Hepatocyte (in vitro differentiated cells): ENCODE data around the gene NIPAL4. TPM values are rescaled to one million over a fixed set of nuclear protein-coding genes. Genes with fewer than 3 reads are reported as not detected.

Experiments
- DNase-seq: peaks from one replicate; pipeline ENCODE4 v3.0.0-alpha.2; 2016; ENCODE audit warnings: low spot score
- H2AFZ ChIP-seq: fragments of 200-600 bp; sonication (generic); 2 replicates; pipeline ENCODE4 v1.6.0; 2016; ENCODE audit warnings: antibody characterized with exemption, mild to moderate bottlenecking
- H3K27ac ChIP-seq: fragments of 200-600 bp; sonication (generic); 2 replicates; pipeline ENCODE4 v1.5.1; 2016; ENCODE audit warnings: mild to moderate bottlenecking
- H3K27me3 ChIP-seq: fragments of 200-600 bp; sonication (generic); 2 replicates; pipeline ENCODE4 v1.6.1; 2016
- H3K36me3 ChIP-seq: fragments of 200-600 bp; sonication (generic); replicated peaks from 2 replicates; pipeline ENCODE4 v1.5.1; 2016; ENCODE audit warnings: low read depth; ENCODE audit not compliant: insufficient read depth
- H3K4me1 ChIP-seq: fragments of 200-600 bp; sonication (generic); 2 replicates; pipeline ENCODE4 v1.5.1; 2016; ENCODE audit warnings: mild to moderate bottlenecking, moderate library complexity; ENCODE audit not compliant: insufficient read depth
- H3K4me2 ChIP-seq: fragments of 200-600 bp; sonication (generic); 2 replicates; pipeline ENCODE4 v1.6.0; 2016
- H3K4me3 ChIP-seq: fragments of 200-600 bp; sonication (generic); 2 replicates; pipeline ENCODE4 v1.5.1; 2016; ENCODE audit warnings: mild to moderate bottlenecking
- H3K79me2 ChIP-seq: fragments of 200-600 bp; sonication (generic); 2 replicates; pipeline ENCODE4 v1.6.0; 2017; ENCODE audit warnings: mild to moderate bottlenecking
- H3K9me2 ChIP-seq: fragments of 200-600 bp; sonication (generic); replicated peaks from 2 replicates; pipeline ENCODE4 v1.6.0; 2017; ENCODE audit warnings: mild to moderate bottlenecking; ENCODE audit not compliant: insufficient read depth
- H3K9me3 ChIP-seq: fragments of 200-600 bp; sonication (generic); 2 replicates; pipeline ENCODE4 v1.5.1; 2016; ENCODE audit warnings: low read depth, mild to moderate bottlenecking
- H4K20me1 ChIP-seq: fragments of 200-600 bp; sonication (generic); 2 replicates; pipeline ENCODE4 v1.6.0; 2016; ENCODE audit warnings: mild to moderate bottlenecking; ENCODE audit not compliant: insufficient read depth, poor library complexity, severe bottlenecking
- CTCF ChIP-seq: fragments of 200-600 bp; sonication (generic); IDR thresholded peaks from 2 replicates; pipeline ENCODE4 v1.5.1; 2016; ENCODE audit warnings: antibody characterized with exemption, mild to moderate bottlenecking; ENCODE audit not compliant: poor library complexity
- EZH2 ChIP-seq: fragments of 200-600 bp; sonication (generic); IDR thresholded peaks from 2 replicates; pipeline ENCODE4 v1.6.1; 2016; ENCODE audit warnings: antibody characterized with exemption, mild to moderate bottlenecking, borderline replicate concordance
- EZH2phosphoT487 ChIP-seq: fragments of 200-600 bp; sonication (generic); IDR thresholded peaks from one replicate; pipeline ENCODE4 v1.6.1; 2018; ENCODE audit warnings: antibody characterized with exemption, mild to moderate bottlenecking, low read depth, moderate library complexity; ENCODE audit not compliant: unreplicated experiment, severe bottlenecking
- WGBS: methylation state at CpG from one replicate; pipeline ENCODE4 v1.1.6; 2016; ENCODE audit warnings: low lambda C conversion rate; ENCODE audit errors: missing lambda C conversion rate; 5-methylcytosine and 5-hydroxymethylcytosine counted together
- polyA plus RNA-seq: library from polyadenylated mRNA; unstranded; fragments of >200 nt; fragmentation: Nextera tagmentation; extraction: Ambion mirVana; gene quantifications from 2 replicates; pipeline ENCODE4 v1.2.1, GENCODE V29; 2016
- total RNA-seq: library from RNA; depleted of rRNA; stranded (reverse); fragments of >200 nt; gene quantifications from 2 replicates; pipeline ENCODE4 v1.2.3, GENCODE V29; 2014

The NIPAL4 gene
- total and polyA plus RNA-seq, 2 experiments from 2014 or later: 0.17 to 0.37 TPM

- DNase-seq: peak; percentile 26
- Histone ChIP-seq H4K20me1 (no peaks in the 10 kb centered on the region), H3K4me1 (no peaks in the 10 kb centered on the region), H3K27me3 (no peaks in the 10 kb centered on the region), H3K27ac (peak overlapping the region; percentile 35), H3K4me3 (no peak overlapping the region), H3K9me3 (no peaks in the 10 kb centered on the region), H3K36me3 (no peaks in the 10 kb centered on the region), H3K4me2 (no peak overlapping the region), H3K79me2 (no peaks in the 10 kb centered on the region), H2AFZ (no peak overlapping the region), H3K9me2 (no peaks in the 10 kb centered on the region)
- TF ChIP-seq CTCF (no peak), EZH2phosphoT487 (no peak), EZH2 (no peak)
- 64% methylated on average over 5 of the region's 5 CpGs for WGBS
Observed at GRCh38 chr5:157516626-157517325, 56.8 kb downstream of the NIPAL4 start.

DNA sequence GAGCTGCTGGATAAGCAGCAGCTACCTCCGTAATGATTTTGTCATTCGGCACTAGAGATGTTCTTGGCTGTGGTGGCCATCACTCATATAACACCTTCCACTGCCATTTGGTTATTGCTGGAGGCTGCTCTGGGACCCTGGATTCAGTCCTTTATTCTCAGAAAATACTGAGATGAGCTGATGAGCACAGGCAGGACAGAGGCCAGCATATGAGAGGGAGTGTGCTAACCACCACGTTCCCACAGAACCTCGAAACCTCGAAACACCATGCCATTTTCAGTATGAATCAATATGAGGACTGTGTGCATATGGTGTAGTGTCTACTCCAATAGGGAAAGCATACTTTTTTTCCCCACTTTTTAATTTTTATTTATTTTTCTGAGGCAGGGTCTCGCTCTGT, 59.0 kb downstream of the NIPAL4 start:
- H3K36me3 ChIP-seq: no peaks in the 10 kb centered on the region
- no peaks in the 10 kb centered on the region for H3K9me2 ChIP-seq
- no peaks in the 10 kb centered on the region for H4K20me1 ChIP-seq
- H3K4me2 ChIP-seq: no peak overlapping the region
- no peak for DNase-seq
- H3K79me2 ChIP-seq: no peaks in the 10 kb centered on the region
- TF ChIP-seq CTCF (no peak), EZH2phosphoT487 (no peak), EZH2 (no peak)
- no peak overlapping the region for H3K4me3 ChIP-seq
- no peak overlapping the region for H2AFZ ChIP-seq
- H3K27ac ChIP-seq: no peak overlapping the region
- H3K4me1 ChIP-seq: no peaks in the 10 kb centered on the region
- H3K27me3 ChIP-seq: no peaks in the 10 kb centered on the region
- WGBS: 97% methylated on average over 6 of the region's 6 CpGs
- no peaks in the 10 kb centered on the region for H3K9me3 ChIP-seq

DNA sequence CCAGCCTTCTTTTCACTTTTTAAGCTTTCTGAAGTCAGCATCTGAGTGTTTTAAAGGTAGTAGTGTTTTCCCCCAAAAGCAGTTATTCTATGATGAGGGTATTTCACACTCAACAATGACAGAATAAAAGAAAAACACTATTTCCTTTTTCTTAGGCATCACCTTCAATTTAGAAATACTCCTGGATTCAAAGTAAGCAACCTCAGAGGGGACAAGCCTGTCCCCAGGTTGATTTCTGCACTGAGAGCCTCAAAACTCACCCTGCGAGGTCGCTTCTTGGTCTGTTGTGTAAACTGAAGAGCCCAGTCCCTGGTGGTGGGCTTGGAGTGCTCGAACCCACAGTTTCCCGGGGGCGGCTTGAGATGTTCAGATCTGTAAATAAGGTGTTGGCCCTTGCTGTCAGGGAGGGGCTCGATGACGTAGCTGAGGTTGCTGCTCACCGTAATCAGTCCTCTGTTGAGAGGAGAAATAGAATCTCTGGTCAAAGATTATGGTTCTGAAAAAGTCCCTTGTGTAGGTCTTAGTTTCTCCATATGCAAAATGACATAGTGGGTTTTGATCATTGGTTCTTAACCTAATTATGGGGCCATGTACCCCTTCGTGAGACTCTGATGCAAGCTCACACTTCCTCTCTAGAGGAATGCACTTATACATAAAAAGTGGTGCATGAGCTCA, 59.7 kb downstream of the NIPAL4 start:
- Histone ChIP-seq H3K27me3 (no peaks in the 10 kb centered on the region), H3K9me3 (no peaks in the 10 kb centered on the region)
- TF ChIP-seq EZH2: no peak
- no peak for TF ChIP-seq CTCF
- TF ChIP-seq EZH2phosphoT487: no peak

More for the DNA sequence above, 59.7 kb downstream of the NIPAL4 start:
- no peak overlapping the region for H3K4me2 ChIP-seq
- WGBS: 95% methylated on average over 9 of the region's 9 CpGs
- no peaks in the 10 kb centered on the region for H3K9me2 ChIP-seq
- no peak overlapping the region for H3K27ac ChIP-seq
- H3K36me3 ChIP-seq: no peaks in the 10 kb centered on the region
- no peaks in the 10 kb centered on the region for H3K4me1 ChIP-seq
- H3K4me3 ChIP-seq: no peak overlapping the region
- H4K20me1 ChIP-seq: no peaks in the 10 kb centered on the region
- no peak for DNase-seq
- H2AFZ ChIP-seq: no peak overlapping the region
- H3K79me2 ChIP-seq: no peaks in the 10 kb centered on the region
